SK-N-SH treated with all-trans-retinoic acid at 6 μM for 48 hours (cell line): ENCODE data around the gene TNS3.

Experiments
- ATAC-seq: fragments of 200-7000 bp; cut with Tn5 transposase; 3 replicates; pipeline ENCODE4 v1.9.1; 2020; ENCODE audit warnings: mild to moderate bottlenecking, moderate library complexity
- ARNTL ChIP-seq: fragments of 450-650 bp; formaldehyde crosslinking; IDR thresholded peaks from 2 replicates; pipeline ENCODE4 v1.5.0; 2020; ENCODE audit warnings: low read depth, mild to moderate bottlenecking, moderate library complexity, borderline replicate concordance
- BACH2 ChIP-seq: fragments of 250-450 bp; sonication (Bioruptor Pico); IDR thresholded peaks from 2 replicates; pipeline ENCODE4 v1.9.0; 2021; ENCODE audit warnings: mild to moderate bottlenecking, borderline replicate concordance
- CREB5 ChIP-seq: fragments of 250-450 bp; sonication (Bioruptor Pico); IDR thresholded peaks from 2 replicates; pipeline ENCODE4 v1.5.1; 2020; ENCODE audit warnings: low read depth, mild to moderate bottlenecking, moderate library complexity
- CSDC2 ChIP-seq: fragments of 250-450 bp; sonication (Bioruptor Pico); IDR thresholded peaks from 2 replicates; pipeline ENCODE4 v1.5.0; 2020; ENCODE audit warnings: mild to moderate bottlenecking, moderate library complexity
- CSRNP3 ChIP-seq: fragments of 250-450 bp; sonication (Bioruptor Pico); IDR thresholded peaks from 2 replicates; pipeline ENCODE4 v1.5.1; 2021; ENCODE audit warnings: mild to moderate bottlenecking, moderate library complexity
- ESRRG ChIP-seq: fragments of 250-450 bp; sonication (Bioruptor Pico); IDR thresholded peaks from 2 replicates; pipeline ENCODE4 v1.6.1; 2021; ENCODE audit warnings: mild to moderate bottlenecking
- GLIS3 ChIP-seq: fragments of 250-450 bp; sonication (Bioruptor Pico); IDR thresholded peaks from 2 replicates; pipeline ENCODE4 v1.5.0; 2020; ENCODE audit warnings: mild to moderate bottlenecking, moderate library complexity
- ISL1 ChIP-seq: fragments of 250-450 bp; sonication (Bioruptor Pico); IDR thresholded peaks from 2 replicates; pipeline ENCODE4 v2.1.2; 2022; ENCODE audit warnings: mild to moderate bottlenecking, moderate library complexity
- OSR1 ChIP-seq: fragments of 250-450 bp; sonication (Bioruptor Pico); IDR thresholded peaks from 2 replicates; pipeline ENCODE4 v1.8.0; 2022; ENCODE audit warnings: moderate library complexity, mild to moderate bottlenecking, inconsistent platforms
- PATZ1 ChIP-seq: fragments of 250-450 bp; sonication (Bioruptor Pico); IDR thresholded peaks from 2 replicates; pipeline ENCODE4 v1.8.0; 2020; ENCODE audit warnings: mild to moderate bottlenecking, moderate library complexity, borderline replicate concordance
- POU6F1 ChIP-seq: fragments of 250-450 bp; sonication (Bioruptor Pico); IDR thresholded peaks from 2 replicates; pipeline ENCODE4 v1.8.0; 2021; ENCODE audit warnings: low read depth, mild to moderate bottlenecking, moderate library complexity, borderline replicate concordance
- PPARA ChIP-seq: fragments of 250-450 bp; sonication (Bioruptor Pico); IDR thresholded peaks from 2 replicates; pipeline ENCODE4 v1.5.0; 2020; ENCODE audit warnings: mild to moderate bottlenecking, borderline replicate concordance
- RARB ChIP-seq: fragments of 250-450 bp; sonication (Bioruptor Pico); IDR thresholded peaks from 2 replicates; pipeline ENCODE4 v1.8.0; 2021; ENCODE audit warnings: mild to moderate bottlenecking, moderate library complexity
- SNAI2 ChIP-seq: fragments of 250-450 bp; sonication (Bioruptor Pico); IDR thresholded peaks from 2 replicates; pipeline ENCODE4 v1.5.0; 2020; ENCODE audit warnings: mild to moderate bottlenecking, moderate library complexity
- TCF4 ChIP-seq: fragments of 250-450 bp; sonication (Bioruptor Pico); IDR thresholded peaks from 2 replicates; pipeline ENCODE4 v1.8.0; 2021; ENCODE audit warnings: mild to moderate bottlenecking, moderate library complexity, borderline replicate concordance
- TOX ChIP-seq: fragments of 250-450 bp; sonication (Bioruptor Pico); IDR thresholded peaks from 2 replicates; pipeline ENCODE4 v1.8.0; 2021; ENCODE audit warnings: mild to moderate bottlenecking, moderate library complexity, borderline replicate concordance
- TSHZ2 ChIP-seq: fragments of 250-450 bp; sonication (Bioruptor Pico); IDR thresholded peaks from 2 replicates; pipeline ENCODE4 v1.5.0; 2020; ENCODE audit warnings: mild to moderate bottlenecking, moderate library complexity
- ZC3H10 ChIP-seq: fragments of 250-450 bp; sonication (Bioruptor Pico); IDR thresholded peaks from 2 replicates; pipeline ENCODE4 v1.5.1; 2021; ENCODE audit warnings: mild to moderate bottlenecking, moderate library complexity
- ZFP3 ChIP-seq: fragments of 250-450 bp; sonication (Bioruptor Pico); IDR thresholded peaks from 2 replicates; pipeline ENCODE4 v1.5.0; 2020; ENCODE audit warnings: mild to moderate bottlenecking, moderate library complexity
- ZFP30 ChIP-seq: fragments of 450-650 bp; formaldehyde crosslinking; IDR thresholded peaks from 2 replicates; pipeline ENCODE4 v1.5.0; 2022; ENCODE audit warnings: mild to moderate bottlenecking, moderate library complexity
- ZNF565 ChIP-seq: fragments of 450-650 bp; formaldehyde crosslinking; conservative IDR thresholded peaks from 2 replicates; pipeline ENCODE4 v1.5.0; 2020; ENCODE audit warnings: low read depth, mild to moderate bottlenecking, moderate library complexity
- ZNF70 ChIP-seq: fragments of 450-650 bp; formaldehyde crosslinking; IDR thresholded peaks from 2 replicates; pipeline ENCODE4 v1.5.0; 2020; ENCODE audit warnings: mild to moderate bottlenecking, moderate library complexity
- ZNF8 ChIP-seq: fragments of 450-650 bp; formaldehyde crosslinking; IDR thresholded peaks from 2 replicates; pipeline ENCODE4 v1.5.0; 2020; ENCODE audit warnings: mild to moderate bottlenecking, moderate library complexity

The TNS3 gene

GRCh38 chr7:47523401-47523800, 58.5 kb downstream of the TNS3 start:
- ATAC-seq = no peak
- no peak for TF ChIP-seq CREB5 (CRISPR knock-in tag)

- TF ChIP-seq BACH2 (CRISPR knock-in tag) (no peak), PPARA (CRISPR knock-in tag) (no peak), ZNF8 (CRISPR knock-in tag) (no peak), ARNTL (no peak), ZNF70 (CRISPR knock-in tag) (no peak), GLIS3 (CRISPR knock-in tag) (no peak), OSR1 (no peak), POU6F1 (CRISPR knock-in tag) (no peak)
- no peak for ATAC-seq
Measured at GRCh38 chr7:47521816-47522561, 59.9 kb downstream of the TNS3 start.

- no peak for ATAC-seq
- TF ChIP-seq CSRNP3 (CRISPR knock-in tag) (no peak), TSHZ2 (no peak), OSR1 (no peak), CSDC2 (CRISPR knock-in tag) (no peak), SNAI2 (CRISPR knock-in tag) (no peak), ZFP3 (CRISPR knock-in tag) (no peak), ZFP30 (CRISPR knock-in tag) (no peak), CREB5 (CRISPR knock-in tag) (no peak), ZC3H10 (CRISPR knock-in tag) (no peak), GLIS3 (CRISPR knock-in tag) (no peak), POU6F1 (CRISPR knock-in tag) (no peak), TCF4 (CRISPR knock-in tag) (no peak), ZNF565 (no peak), TOX (no peak), ARNTL (no peak), RARB (CRISPR knock-in tag) (no peak), ZNF70 (CRISPR knock-in tag) (no peak), ISL1 (CRISPR knock-in tag) (no peak), ESRRG (CRISPR knock-in tag) (no peak), PATZ1 (CRISPR knock-in tag) (no peak)
Measured at GRCh38 chr7:47521011-47521795, 60.7 kb downstream of the TNS3 start.
